GM21423 (cell line): ENCODE measurements around the gene MAP1S.
A peak's percentile ranks its signal among the peaks of the same experiment; 100 is the strongest.

Experiments
- ATAC-seq: cut with Tn5 transposase; IDR thresholded peaks from one replicate; pipeline ENCODE4 v1.9.1; 2021; ENCODE audit warnings: mild to moderate bottlenecking, moderate library complexity; ENCODE audit not compliant: unreplicated experiment

Gene MAP1S, protein sequence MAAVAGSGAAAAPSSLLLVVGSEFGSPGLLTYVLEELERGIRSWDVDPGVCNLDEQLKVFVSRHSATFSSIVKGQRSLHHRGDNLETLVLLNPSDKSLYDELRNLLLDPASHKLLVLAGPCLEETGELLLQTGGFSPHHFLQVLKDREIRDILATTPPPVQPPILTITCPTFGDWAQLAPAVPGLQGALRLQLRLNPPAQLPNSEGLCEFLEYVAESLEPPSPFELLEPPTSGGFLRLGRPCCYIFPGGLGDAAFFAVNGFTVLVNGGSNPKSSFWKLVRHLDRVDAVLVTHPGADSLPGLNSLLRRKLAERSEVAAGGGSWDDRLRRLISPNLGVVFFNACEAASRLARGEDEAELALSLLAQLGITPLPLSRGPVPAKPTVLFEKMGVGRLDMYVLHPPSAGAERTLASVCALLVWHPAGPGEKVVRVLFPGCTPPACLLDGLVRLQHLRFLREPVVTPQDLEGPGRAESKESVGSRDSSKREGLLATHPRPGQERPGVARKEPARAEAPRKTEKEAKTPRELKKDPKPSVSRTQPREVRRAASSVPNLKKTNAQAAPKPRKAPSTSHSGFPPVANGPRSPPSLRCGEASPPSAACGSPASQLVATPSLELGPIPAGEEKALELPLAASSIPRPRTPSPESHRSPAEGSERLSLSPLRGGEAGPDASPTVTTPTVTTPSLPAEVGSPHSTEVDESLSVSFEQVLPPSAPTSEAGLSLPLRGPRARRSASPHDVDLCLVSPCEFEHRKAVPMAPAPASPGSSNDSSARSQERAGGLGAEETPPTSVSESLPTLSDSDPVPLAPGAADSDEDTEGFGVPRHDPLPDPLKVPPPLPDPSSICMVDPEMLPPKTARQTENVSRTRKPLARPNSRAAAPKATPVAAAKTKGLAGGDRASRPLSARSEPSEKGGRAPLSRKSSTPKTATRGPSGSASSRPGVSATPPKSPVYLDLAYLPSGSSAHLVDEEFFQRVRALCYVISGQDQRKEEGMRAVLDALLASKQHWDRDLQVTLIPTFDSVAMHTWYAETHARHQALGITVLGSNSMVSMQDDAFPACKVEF

DNA sequence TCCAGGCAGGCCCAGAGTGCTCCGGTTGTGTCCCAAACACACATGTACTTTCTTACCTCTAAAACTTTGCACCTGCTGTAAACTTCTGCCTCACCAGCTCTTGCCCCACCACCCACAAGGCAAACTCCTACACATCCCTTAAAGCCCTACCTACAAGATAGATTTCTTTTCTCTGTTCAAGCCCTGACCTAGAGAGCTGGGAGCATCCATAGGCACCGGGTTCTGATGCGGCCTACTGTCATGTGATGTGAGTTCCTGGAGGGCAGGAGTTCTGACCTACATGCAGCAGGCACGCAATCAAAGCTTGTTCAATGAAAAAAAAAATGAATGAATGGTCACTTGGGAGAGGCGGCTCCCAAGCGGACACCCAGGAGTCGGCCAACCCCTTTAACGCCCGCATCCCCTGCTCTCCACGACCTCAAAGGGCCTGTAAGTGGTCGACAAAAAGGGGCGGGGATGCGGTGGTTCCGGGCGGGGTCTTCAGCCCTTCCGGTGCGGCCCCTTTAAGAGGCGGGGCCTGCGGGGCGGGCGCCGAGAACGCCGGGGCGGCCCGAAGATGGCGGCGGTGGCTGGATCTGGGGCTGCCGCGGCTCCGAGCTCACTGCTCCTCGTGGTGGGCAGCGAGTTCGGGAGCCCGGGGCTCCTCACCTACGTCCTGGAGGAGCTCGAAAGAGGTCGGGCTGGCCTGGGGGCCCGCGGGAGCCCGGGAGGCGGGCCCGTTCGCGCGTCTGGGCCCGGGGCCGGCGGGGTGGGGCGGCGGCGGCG lies at the start of gene MAP1S:
MAP1S (plus strand) TSS at position 534 of the 765 bp plus-strand sequence; CDS start at position 557, 23 bp downstream.
- peak; percentile 72 for ATAC-seq

DNA sequence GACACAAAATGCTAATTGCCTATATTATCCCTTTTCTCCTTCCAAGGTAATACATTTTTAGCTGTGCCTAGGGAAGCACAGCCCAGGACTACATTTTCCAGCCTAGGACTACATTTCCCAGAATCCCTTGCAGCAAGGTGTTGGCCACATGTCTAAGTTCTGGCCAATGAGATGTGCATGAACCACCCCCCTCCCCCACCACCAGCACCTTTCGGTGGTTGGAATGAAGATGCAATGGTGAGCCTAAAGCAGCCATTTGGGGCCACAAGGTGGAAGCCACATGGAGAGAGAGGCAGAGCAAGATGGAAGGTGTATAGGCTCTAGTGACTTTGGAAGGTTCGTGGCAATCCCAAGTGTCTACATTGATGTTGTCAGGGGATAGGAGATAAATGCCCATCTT lies 47.4 kb upstream of the MAP1S start:
- ATAC-seq: no peak

DNA sequence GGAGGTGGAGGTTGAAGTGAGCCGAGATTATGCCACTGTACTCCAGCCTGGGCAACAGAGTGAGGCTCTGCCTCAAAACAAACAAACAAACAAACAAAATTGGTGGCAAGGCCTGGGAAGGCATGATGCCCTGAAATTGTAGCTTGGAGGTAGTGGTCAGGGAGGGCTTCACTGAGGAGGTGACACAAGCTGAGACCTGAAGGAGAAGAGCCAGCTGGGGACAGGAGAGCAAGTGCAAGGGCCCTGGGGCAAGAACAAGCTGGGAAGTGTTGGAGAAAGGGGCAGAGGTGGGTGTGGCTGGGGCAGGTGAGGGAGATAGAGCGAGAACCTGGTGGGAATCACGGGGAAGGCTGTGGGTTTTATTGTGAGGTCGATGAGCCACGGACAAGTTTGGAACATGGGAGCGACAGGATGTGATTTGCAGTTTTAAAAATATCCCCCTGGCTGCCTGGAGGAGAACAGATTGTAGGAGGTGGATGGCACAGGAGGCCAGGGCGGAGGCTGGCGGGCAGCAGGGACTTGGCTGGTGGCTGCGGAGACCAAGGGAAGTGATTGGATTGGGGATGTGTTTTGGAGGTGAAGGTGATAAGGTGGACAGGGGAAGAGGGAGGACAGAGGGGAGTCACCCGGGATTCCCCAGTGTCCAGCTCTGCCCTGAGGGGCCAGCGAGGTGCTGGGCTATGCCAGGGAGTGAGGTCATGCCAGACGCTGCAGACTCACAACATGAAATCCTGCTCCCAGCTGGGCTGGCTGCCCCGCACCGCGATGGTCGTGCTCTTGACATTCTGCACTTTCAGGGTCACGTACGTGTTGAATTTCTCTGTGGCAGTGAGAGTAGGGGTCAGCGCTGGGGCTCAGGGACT lies 45.1 kb upstream of the MAP1S start:
- no peak for ATAC-seq

DNA sequence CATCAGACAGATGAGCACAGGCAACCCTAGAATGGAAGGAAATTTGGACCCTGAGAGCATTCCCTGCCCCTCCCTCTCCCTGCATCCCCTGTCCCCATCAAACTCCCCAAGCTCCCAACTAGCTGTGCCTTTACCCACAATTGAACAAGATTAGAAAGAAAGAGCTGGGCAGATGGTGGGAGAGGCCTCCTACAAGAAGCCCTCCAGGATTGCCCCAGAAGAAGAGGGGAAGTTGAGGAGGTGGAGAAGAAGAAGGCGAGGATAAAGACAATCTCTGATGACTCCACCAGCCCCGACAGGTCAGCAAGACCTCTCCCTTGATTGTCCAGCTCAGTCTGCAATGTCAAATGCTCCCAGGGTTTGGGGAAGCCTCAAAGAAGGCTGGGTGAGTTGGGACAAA lies 43.0 kb upstream of the MAP1S start:
- no peak for ATAC-seq

DNA sequence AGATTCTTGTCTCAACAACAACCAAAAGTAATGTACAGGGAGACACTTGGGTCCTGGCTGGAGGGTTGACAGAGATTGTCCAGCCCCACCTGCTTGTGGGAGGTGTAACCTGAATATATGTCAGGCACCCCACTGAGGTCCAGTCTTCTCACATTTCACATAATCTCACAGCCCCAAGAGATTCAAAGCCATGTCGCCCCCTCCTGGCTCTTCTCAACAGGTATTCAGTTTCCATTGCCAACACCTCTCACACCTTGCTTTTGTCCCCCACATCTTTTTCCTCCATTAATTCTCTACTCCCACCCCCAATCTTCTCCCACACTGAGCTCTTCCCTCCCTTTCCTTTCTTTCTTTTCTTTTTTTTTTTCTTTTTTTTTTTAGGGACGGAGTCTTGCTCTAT lies 42.3 kb upstream of the MAP1S start:
- ATAC-seq: no peak

DNA sequence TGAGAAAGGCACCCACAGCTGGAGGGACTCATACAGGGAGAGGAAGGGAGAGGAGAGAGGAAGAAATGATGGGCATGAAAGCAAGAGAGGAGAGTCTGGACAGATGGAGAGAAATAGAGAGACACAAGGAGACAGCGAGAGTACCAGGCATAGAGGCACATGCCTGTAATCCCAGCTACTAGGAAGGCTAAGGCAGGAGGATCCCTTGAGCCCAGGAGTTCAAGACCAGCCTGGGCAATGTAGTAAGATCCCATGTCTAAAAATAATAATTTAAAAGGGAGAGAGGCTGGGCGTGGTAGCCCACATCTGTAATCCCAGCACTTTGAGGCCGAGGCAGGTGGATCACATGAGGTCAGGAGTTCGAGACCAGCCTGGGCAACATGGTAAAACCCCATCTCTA lies 40.4 kb upstream of the MAP1S start:
- ATAC-seq: no peak

DNA sequence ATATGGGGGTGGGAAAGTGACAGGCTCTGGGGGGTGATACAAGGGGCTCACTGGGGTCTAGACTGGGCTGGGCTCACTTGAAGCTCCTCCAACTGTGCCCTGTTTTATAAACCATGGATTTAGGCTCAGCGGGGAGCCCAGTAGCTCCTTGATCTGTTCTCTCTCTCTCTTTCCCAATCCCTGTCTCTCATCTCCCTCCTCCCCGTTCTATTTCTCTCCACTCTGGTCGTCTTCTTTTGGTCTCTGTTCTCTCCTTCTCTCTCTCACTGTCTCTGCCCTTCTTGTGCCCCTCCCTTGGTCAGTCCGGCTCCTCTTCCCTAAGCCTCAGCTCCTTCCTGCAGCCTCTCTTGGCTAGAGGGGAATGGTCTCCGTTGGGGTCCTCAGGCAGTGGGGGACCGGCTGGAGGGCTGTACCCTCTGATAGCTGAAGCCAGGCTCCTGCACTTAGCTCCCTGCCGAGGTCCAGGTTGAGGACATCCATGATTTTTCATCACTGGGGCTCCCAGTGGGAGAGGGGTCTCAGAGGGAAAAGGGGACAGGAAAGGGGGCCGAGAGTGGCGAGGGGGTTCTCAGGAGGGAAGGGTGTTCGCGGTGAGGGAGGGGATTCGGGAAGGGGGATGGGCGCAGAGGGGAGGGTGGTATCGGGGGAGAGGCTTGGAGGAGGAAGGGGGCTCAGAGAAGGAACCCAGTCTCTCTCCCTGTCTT lies 39.6 kb upstream of the MAP1S start:
- no peak for ATAC-seq

DNA sequence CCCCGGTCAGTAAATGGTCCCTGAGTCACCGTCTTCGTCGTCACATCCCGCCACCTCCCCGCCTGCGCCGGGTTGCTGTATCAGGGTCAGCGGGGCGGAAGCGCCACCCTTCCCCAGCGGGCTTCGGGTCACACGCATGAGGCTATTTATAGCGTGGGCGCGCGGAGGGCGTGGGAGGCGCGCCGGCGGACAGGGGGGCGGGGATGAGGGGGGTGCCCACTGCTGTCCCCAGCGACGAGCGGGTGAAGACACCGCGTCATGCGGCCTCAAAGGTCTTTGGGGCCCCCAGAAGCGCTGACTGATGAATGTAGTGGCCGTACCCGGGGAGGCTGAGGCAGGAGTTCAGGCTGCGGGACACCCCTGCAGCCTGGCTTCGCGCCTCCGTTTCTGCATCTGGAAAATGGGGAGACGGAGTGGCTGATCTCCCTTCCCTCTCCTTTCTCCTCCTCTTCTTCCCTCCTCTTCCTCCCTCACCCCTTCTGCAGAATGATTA lies 39.0 kb upstream of the MAP1S start:
- ATAC-seq: no peak

DNA sequence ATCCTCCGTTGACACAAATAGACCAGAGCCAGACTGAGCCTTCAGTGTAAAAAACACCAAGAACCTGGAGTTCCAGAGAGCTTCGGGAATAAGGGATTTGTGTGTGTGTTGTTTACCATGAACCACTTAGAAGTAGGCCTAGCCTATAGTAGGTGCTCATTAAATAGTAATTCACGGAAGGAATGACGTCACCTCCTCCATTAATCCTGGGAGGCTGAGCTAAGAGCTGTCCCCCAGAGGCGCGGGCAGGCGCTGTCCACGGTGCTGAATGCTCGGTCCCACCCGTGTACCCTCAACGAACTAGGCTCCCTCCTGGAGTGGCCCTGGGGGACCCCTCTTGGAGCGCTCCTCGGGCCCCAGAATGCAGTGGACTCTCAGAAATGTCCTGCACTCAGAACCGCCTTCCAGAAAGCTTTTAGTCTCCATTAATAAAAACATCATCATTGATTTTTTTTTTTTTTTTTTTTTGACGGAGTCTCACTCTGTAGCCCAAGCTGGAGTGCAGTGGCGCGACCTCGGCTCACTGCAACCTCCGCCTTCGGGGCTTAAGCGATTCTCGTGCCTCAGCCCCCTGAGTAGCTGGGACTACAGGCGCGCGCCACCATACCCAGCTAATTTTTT lies 37.7 kb upstream of the MAP1S start:
- ATAC-seq: no peak

DNA sequence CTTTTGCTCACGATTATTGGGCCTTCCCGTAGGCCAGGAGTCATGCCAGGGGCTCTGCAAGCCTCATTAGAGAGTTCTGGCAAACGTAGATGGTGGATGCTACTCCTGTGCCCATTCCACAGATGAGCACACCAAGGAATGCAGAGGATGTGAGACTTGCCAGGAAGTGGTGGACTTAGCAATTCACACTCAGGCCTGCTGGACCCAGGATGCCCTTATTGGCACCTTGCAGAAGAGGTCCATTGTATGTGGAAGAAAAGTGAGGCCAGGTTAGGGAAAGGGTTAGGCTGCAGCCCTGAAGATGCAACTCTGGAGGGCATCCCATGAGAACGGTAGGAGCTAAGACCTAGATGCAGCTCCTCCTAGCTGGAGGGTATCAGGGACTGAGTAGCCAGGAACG lies 37.0 kb upstream of the MAP1S start:
- ATAC-seq: no peak

DNA sequence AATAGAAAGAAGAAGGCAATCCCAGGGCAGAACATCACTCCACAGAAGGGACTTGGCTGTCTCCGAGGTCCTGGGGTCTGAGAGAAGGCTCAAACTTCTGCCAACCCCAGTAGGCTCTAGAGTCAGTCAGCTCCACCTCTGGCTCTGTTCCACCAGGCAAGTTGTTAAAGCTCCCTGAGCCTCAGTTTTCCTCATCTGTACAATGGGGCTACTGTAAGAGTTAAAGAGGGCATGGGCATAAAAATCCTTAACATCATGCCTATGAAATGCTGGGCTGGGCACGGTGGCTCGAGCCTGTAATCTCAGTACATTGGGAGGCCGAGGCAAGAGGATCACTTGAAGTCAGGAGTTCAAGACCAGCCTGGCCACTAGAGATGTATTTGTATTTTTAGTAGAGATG lies 36.2 kb upstream of the MAP1S start:
- no peak for ATAC-seq

DNA sequence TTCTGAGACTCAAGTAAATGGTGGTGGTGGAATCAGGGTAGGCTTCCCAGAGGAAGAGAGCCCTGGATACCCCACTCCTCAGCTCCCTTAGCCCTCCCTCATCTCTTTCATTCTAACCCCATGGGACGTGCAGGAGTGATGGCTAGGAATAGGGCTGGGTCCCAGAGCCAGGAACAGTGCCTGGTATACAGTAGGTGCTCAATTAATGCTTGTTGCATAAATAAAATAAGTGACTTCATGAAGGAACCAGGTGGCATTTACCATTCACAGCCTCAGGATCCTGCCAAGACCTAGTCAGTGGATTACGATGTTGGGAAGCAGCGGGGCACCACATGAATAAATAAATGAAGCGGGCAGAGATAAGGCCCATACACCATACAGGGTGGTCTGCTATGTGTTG lies 35.0 kb upstream of the MAP1S start:
- ATAC-seq: no peak

DNA sequence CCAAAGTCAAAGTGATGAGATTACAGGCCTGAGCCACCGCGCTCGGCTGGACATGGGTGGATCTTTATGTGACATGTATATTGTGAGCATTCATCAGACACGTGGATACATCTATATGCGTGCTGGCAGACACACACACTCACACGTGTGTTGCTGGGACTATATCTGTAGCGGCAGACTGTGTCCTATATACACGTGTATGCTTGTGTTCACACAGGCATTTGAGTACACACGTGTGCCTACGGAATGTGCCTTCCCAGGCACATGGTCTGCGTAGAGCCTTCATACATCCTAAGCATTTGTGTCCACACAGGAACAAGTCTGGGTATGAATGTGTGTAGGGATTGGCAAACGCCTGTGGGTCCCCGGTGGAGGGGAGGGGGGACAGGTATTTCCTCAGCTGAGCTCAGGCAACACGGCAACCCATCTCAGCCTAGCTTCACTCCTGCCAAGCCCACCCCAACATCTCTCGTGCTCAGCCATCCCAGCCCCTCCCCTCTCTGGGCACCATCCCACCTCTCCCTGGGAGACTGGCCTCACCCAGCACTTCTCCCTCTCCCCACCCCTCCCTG lies 33.7 kb upstream of the MAP1S start:
- ATAC-seq: no peak

DNA sequence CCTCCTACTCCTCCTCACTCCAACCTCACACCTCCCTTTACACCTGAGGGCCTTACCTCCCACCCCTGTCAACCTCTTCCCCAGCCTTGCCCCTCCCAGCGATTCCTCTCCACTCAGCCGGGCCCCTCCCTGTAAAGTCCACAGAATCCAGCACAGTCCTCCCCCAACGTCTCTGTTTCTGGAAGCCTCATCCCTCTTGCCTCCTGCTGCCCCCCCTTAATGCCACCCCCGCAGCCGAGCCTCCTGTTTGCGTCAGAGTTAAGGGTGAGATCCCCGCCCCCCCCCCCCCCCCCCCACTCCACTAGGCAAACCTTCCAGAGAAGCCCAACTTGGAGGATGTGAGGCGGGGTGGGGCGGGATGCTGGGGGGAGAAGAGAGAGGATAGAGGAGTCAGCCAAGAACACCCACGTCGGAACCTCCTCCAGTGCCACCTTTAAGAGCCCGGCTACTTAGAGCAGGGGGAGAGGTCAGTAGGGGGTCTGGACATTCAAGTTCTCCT lies 33.2 kb upstream of the MAP1S start:
- ATAC-seq: no peak

DNA sequence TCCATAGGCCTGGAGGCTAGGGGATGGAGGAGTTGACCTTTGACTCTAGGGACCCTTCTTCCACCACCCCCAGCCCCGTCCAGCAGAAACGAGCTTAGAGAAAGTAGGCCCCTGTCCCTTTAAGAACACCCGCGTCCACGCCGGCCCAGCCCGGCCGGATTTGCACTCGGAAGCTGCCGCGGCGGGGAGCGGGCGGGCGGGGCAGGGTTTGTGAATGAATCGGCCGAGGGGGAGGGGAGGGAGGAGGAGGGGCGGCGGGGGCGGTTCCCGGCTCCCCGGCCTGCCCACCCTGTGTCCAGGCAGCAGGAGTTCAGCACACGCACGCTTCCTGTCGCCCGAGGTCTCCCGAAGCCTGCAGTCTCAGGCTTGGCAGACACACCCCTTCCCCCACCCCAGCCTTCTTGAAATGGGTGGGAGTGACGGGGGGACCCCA lies 32.7 kb upstream of the MAP1S start:
- ATAC-seq: no peak

DNA sequence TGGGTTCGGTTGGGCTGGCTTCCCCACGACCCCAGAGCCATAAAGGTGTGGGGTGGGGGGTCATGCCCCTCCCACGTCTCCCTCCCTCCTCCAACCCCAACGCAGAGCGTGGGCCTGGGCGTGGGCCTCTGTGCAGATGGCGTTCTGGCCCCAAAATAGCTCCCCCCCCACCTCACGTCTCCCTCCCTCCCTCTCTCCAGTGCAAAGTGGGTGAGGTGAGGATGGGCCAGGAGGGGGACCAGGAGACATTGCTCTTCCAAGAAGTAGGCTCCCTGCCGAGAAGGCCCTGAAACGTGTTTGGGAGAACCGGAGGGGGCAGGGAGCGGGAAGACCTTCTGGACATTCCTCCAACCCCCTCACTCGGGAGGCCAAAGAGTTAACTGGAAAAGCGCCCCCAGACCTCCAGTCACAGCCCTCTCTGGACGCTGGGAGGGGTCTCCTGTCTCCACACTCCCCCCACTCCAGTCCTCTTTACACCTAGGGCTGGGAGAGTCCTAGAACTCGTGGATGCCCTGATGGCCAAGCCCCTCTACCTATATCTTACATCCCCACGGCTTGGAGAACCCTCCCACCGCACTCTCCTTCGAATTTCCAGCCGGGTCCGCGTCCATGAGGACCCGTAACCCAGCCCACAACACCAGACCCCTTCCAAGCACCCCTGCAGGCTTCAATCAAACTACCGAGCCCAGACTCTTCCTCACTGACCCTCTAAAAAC lies 32.0 kb upstream of the MAP1S start:
- ATAC-seq: no peak
